ENCODE results near the gene ADAM17. TPM values are rescaled to one million over a fixed set of nuclear protein-coding genes. Genes with fewer than 3 reads are reported as not detected.

Gene ADAM17
- total and polyA plus RNA-seq, 7 donors, result 3.2 to 17.6 (median 12.8) TPM

GRCh38 chr2:9474361-9475057 lies 81.1 kb downstream of the ADAM17 start, which contains the start of gene IAH1:
Gene IAH1, plus strand, starts transcription at chr2:9474551. Its CDS starts 16 bp downstream, at chr2:9474567.
- Histone ChIP-seq H3K4me3 (peak within 1 kb of the TSS; percentile 63 to 92 (median 74)), H3K27ac (peak within 1 kb of the TSS; percentile 82 to 92 (median 87)), H3K9me3 (no peaks in the 10 kb centered on the region), H3K36me3 (peaks cover 0 to 28% (median 0%) of the 10 kb centered on the region in 4 donors), H3K4me1 (peaks cover 0 to 45% (median 34%) of the 10 kb centered on the region in 4 donors), H3K27me3 (no peaks in the 10 kb centered on the region)
- intact Hi-C loops (cut with DNase I), result loop anchor here (2.0 to 5.0 kb wide), 3 partner anchors 52 to 158 kb away; partner anchors contain the start of genes ADAM17, CPSF3, ITGB1BP1 and YWHAQ
- TF ChIP-seq POLR2AphosphoS5 (IDR thresholded peaks at IDR 0.05) (peak in 3 of 4 donors; percentile 56 to 64 (median 64)), POLR2A (IDR thresholded peaks at IDR 0.05) (no peak), EP300 (IDR thresholded peaks at IDR 0.05) (no peak)
- DNase-seq, result peak; percentile 81
- 0 to 1% methylated on average over 91 of the region's 91 CpGs for WGBS, 2 donors

DNA sequence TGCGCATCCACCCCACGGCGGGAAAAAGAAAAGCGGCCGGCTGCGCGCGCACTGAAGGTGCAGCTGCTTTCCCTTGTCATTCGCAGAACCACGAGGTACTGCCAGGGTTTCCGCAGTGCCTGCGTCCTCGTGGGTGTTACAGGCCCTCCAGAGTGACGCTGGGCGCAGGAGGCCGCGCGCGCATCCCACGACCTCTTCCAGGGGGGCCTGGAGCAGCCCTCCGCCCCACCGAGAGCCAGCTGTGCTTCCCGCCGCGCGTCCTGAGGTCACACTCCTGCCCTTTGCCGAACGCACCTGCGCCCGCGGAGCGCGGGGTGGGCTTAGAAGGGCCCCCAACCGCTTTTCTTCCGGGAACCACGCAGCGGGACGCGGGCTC lies 81.7 kb downstream of the ADAM17 start:
- DNase-seq, result peak; percentile 84
- Histone ChIP-seq H3K4me1 (peaks cover 0 to 45% (median 34%) of the 10 kb centered on the region in 4 donors), H3K36me3 (peaks cover 0 to 24% (median 0%) of the 10 kb centered on the region in 4 donors), H3K27me3 (no peaks in the 10 kb centered on the region), H3K27ac (peak overlapping the region; percentile 82 to 92 (median 87)), H3K9me3 (no peaks in the 10 kb centered on the region), H3K4me3 (peak overlapping the region; percentile 63 to 92 (median 74))
- intact Hi-C loops (cut with DNase I), result loop anchor here (2.0 to 5.0 kb wide), 2 partner anchors 51 to 158 kb away; partner anchors contain the start of genes CPSF3, ITGB1BP1 and YWHAQ
- WGBS, 2 donors, result 2 to 4% methylated on average over 39 of the region's 39 CpGs
- TF ChIP-seq POLR2AphosphoS5 (IDR thresholded peaks at IDR 0.05) (peak in 2 of 4 donors; percentile 7 to 44), POLR2A (IDR thresholded peaks at IDR 0.05) (no peak)

- no peaks in the 10 kb centered on the region for H3K27me3 ChIP-seq
- no peak for TF ChIP-seq EP300 (IDR thresholded peaks at IDR 0.05)
- TF ChIP-seq CTCF (IDR thresholded peaks at IDR 0.05), result peak in 1 of 4 experiments; percentile 9
- intact Hi-C loops (cut with DNase I), result loop anchor here (5.0 kb wide), 1 partner anchor 159 kb away; the partner anchor contains the start of gene YWHAQ
- peak overlapping the region; percentile 63 to 92 (median 74) for H3K4me3 ChIP-seq
- peak overlapping the region; percentile 82 to 92 (median 87) for H3K27ac ChIP-seq
- no peaks in the 10 kb centered on the region for H3K9me3 ChIP-seq
- DNase-seq, result no peak
- H3K36me3 ChIP-seq, result peaks cover 0 to 21% (median 0%) of the 10 kb centered on the region in 4 donors
- H3K4me1 ChIP-seq, result peaks cover 0 to 41% (median 32%) of the 10 kb centered on the region in 4 donors
- 12 to 30% methylated on average over 24 of the region's 24 CpGs for WGBS, 2 donors
These were observed 82.2 kb downstream of the ADAM17 start for GRCh38 chr2:9473308-9473984.

- no peaks in the 10 kb centered on the region for H3K27me3 ChIP-seq
- peaks cover 0 to 33% (median 27%) of the 10 kb centered on the region in 4 donors for H3K4me1 ChIP-seq
- 87 to 96% methylated on average over 9 of the region's 9 CpGs for WGBS, 2 donors
- no peak overlapping the region for H3K4me3 ChIP-seq
- H3K9me3 ChIP-seq, result no peaks in the 10 kb centered on the region
- H3K27ac ChIP-seq, result no peak overlapping the region
- no peak for TF ChIP-seq POLR2A (IDR thresholded peaks at IDR 0.05)
- no peak for TF ChIP-seq EP300 (IDR thresholded peaks at IDR 0.05)
- TF ChIP-seq POLR2AphosphoS5 (IDR thresholded peaks at IDR 0.05), result no peak
- TF ChIP-seq CTCF (IDR thresholded peaks at IDR 0.05), result no peak
- peaks cover 0 to 22% (median 0%) of the 10 kb centered on the region in 4 donors for H3K36me3 ChIP-seq
- intact Hi-C loops (cut with DNase I), result loop anchor here (5.0 kb wide), 1 partner anchor 160 kb away; the partner anchor contains the start of gene YWHAQ
- DNase-seq, result no peak
These were observed 83.1 kb downstream of the ADAM17 start for GRCh38 chr2:9472511-9472910.

DNA sequence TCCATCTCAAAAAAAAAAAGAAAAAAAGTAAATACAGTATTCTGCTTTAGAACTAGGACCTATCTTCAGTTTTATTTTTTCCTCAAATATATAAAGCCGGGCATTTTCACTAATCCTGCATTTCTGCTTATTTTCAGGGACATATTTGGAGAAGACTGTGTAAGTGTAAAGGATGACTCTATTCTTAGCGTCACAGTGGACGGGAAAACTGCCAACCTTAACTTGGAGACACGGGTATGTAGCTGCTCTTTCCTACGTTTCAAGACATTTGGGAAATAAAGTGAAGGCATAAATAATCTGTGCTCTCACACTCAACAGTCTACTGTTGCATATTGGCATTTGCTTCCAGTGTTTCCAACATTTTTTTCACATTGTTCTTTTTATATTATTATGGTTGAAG lies 84.4 kb downstream of the ADAM17 start:
- whole genome bisulfite sequencing, 2 donors, result 94 to 96% methylated on average over 5 of the region's 5 CpGs
- no peak for DNase-seq
- Histone ChIP-seq H3K4me3 (no peak overlapping the region), H3K36me3 (peaks cover 0 to 12% (median 0%) of the 10 kb centered on the region in 4 donors), H3K4me1 (peaks cover 0 to 22% (median 17%) of the 10 kb centered on the region in 4 donors), H3K27ac (no peak overlapping the region), H3K9me3 (no peaks in the 10 kb centered on the region), H3K27me3 (no peaks in the 10 kb centered on the region)
- TF ChIP-seq CTCF (IDR thresholded peaks at IDR 0.05) (no peak), POLR2AphosphoS5 (IDR thresholded peaks at IDR 0.05) (no peak), POLR2A (IDR thresholded peaks at IDR 0.05) (no peak), EP300 (IDR thresholded peaks at IDR 0.05) (no peak)
- intact Hi-C loops (cut with DNase I), result loop anchor here (5.0 kb wide), 1 partner anchor 161 kb away; the partner anchor contains the start of gene YWHAQ
